GM21367 (cell line): ENCODE measurements around the gene MIB1.
A peak's percentile ranks its signal among the peaks of the same experiment; 100 is the strongest.

Experiments
- ATAC-seq: cut with Tn5 transposase; IDR thresholded peaks from one replicate; pipeline ENCODE4 v1.9.1; 2021; ENCODE audit not compliant: unreplicated experiment

Gene MIB1

GRCh38 chr18:21868770-21869169, 128.2 kb downstream of the MIB1 start:
- ATAC-seq, result no peak

- ATAC-seq, result no peak
Observed at GRCh38 chr18:21889570-21889969, 149.0 kb downstream of the MIB1 start.

- no peak for ATAC-seq
Observed at GRCh38 chr18:21894619-21895367, 154.2 kb downstream of the MIB1 start.

DNA sequence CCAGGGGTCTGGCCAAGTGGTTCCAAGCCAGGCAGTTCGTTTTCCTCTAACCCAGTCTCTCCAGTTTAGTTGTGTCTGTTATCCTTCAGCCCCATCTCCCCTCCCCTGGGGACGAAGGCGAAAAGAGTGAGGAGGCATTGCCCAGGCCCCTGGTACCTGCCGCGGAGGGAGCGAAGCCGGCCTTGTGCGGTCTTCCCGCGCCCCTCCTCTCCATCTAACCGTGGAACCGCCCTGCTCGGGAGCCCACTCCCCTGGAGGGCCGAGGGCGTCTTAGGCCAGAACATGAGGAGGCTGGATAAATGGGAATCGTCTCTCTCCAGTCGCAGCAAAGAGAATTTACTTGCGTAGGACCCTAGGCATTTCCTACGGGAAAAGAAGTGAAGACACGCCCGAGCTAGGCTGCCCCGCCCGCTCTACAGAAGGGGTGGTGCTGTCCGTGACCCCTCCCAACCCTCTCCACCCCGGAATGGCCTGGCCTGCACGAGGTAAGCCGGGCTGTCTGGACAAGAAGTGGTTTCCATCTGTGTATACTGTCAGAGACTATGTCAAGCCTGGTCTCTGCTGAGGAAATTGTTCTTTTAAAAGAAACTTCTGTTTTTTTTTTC, 156.2 kb downstream of the MIB1 start:
- no peak for ATAC-seq

DNA sequence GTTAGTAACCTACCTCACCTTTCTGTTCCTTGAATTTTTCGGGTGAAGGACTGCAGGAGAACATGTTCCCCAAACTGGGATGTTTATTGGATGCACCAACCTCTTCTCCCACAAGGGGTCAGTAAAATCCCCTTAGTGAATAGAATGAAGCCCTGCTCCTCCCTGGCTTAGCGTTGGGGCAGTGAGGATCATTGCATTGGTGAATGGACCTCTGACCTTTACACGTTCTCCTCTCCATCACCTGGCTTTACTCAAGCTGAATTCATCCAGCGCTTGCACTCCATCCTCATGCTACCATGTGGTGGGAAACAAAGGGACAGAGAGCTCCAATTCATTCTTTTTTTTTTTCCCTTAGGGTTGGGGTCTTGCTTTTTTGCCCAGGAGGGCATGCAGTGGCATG, 157.2 kb downstream of the MIB1 start:
- peak; percentile 77 for ATAC-seq

DNA sequence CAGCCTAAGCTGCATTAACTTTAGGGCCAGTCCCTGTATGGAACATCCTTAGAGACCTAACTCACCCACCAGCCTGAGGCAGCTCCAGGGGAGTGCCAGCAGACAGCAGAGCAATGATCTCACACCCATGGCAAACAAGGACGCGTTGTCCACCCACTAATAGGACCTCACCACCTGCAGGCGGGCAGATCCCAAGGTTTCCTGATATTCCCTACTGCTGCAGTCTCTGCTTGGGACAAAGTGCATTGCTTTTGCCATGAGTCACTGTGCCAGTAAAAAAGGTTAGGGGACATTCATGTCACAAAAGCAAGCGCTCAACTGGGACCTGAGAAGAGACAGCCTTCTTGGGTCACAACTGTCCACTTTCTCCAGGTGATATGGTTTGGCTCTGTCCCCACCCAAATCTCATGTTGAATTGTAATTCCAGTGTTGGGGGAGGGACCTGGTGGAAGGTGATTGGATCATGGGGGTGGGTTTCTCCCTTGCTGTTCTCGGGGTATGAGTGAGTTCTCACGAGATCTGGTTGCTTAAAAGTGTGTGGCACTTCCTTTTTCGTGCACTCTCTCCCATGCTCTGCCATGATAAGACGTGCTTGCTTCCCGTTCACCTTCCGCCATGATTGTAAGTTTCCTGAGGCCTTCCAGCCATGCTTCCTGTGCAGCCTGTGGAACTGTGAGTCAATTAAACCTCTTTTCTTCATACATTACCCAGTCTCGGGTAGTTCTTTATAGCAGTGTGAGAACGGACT, 160.2 kb downstream of the MIB1 start:
- no peak for ATAC-seq

GRCh38 chr18:21901423-21901945, 160.9 kb downstream of the MIB1 start:
- no peak for ATAC-seq

GRCh38 chr18:21903709-21904108, 163.1 kb downstream of the MIB1 start:
- ATAC-seq, result no peak

GRCh38 chr18:21904856-21905255, 164.3 kb downstream of the MIB1 start:
- no peak for ATAC-seq

DNA sequence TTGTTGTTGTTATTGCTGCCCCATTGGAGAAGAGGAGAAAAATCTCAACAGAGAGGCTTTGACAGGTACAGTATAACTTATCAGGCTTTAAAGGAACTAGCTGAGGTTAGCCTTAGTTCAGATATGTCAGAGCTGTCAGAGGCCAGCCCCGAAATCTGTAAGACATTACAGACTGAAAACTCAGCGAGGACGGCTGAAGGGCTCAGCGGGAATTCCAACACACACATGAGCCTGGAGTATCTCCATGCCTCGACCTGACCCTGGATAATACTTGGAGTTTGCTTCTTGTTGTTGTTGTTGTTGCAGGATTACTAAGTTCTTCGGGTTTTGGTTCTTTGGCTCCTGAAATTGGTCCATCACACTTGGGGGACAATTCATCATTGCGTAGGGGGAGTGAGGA, 166.9 kb downstream of the MIB1 start:
- ATAC-seq, result no peak

DNA sequence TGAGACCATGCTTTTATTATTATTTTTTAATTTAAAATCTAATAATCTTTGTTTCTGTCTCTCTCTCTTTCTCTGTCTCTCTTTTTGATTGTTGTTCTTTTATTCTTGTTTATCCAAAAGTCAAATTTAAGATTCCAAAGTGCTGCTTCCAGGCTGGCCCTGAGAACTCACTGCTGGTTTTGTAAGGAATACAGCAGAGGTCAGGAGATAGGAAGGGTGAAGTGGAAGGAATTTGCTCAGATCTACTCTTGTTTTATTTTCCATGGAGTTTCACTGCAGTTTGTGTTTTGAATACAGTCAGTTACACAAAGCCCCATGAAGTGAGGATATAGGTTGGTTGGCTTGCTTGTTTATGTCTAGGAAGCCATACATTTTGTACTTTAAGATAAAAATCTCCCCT, 168.1 kb downstream of the MIB1 start:
- ATAC-seq, result no peak

GRCh38 chr18:21910906-21911305, 170.3 kb downstream of the MIB1 start:
- ATAC-seq, result no peak

DNA sequence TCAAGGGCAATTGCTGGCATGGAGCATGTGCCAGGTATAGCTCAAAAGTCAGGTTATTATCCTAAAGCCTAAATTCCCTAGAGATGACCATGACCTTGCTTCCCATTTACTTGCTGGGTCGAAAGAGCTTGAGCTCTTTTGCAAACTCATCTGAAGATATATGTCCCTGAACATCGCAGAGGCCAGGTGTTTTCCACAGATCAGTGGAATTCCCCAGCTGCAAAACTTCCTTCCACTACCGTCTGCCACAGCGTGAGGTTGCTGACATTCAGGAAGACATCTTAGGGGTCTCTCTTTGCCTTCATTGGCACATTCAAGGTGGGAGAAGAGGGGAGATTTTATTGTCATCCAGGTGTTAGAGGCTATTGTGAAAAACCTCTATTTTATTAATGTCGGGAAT, 171.0 kb downstream of the MIB1 start:
- ATAC-seq, result no peak

DNA sequence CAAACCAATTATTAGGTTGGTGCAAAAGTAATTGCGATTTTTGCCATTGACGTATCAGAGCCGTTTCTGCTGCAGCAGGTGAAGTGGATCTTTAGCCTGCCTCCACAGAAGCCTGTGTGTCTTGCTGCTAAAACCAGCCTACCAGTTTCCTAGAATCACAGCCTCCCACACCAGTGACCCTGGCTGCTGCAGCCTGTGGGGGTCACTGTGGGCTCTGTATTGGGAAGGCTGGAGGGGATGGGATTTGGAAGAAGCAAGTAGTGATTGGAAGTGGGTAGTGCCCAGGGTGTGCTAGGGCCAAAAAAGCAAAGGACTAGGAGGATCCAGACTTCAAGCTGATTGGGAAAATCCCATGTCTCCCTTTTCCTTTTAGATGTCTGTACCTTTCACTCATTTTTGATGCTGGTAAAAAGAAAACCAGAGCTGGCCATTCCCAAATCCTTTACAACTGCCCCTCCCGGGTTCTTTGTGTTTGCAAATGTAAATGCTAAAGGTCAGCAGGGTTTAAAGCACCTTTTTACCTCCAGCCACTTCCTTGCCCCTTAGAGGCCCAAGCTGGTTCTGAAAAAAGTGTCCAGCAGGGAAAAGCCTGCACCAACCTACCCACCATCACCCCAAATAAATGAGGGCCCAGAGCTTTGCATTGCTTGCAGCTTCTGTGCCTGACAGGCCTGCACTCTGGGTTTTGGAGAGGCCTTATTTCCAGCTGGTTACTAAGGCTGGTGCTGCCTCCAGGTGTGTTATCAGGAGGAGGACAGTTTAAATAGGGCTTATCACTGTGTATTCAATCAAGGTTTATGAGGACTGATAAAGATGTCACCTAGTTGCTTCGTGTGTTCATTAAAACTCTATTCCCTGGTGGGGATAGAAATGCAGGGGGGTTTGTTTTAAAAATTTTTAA, 172.0 kb downstream of the MIB1 start:
- no peak for ATAC-seq

- ATAC-seq, result no peak
Observed at GRCh38 chr18:21914739-21915319, 174.2 kb downstream of the MIB1 start.

DNA sequence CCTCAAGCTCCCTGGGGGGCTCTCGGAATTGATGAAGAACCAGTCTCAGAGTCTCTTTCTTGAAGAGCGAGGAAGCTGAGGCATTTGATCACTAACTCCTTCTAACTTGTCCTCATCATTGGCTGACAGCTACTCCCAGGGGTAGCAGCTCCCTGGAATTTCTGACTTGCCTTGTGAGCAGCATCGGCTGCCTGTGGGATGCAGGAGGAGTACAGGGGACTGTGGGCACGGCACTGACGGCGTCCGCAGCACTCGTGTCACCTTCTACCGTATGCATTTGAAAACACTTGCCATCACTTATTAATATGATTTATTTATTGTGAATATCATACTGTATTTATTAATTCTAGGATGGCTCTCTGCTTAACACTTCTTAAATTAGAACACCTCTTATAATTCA, 175.0 kb downstream of the MIB1 start:
- ATAC-seq, result no peak

GRCh38 chr18:21916594-21916993, 176.0 kb downstream of the MIB1 start:
- ATAC-seq, result no peak

DNA sequence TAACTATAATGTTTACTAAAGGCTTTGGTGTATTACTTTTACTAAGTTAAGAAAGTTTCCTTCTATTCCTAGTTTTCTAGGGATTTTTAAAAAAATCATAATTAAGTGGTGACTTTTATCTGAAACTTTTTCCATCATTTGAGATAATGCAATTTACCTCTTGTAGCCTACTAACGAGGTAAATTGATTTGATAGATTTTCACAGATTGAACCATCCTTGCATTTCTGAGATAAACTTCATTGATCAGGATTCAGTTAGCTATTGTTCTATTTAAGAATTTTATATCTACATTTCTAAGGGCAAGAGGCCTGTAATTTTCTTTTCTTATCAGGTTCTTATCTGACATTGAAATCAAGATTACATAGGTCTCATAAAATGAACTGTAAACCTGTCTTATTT, 178.1 kb downstream of the MIB1 start:
- no peak for ATAC-seq
